ENCODE measurements around the gene HEXIM1.

- TF ChIP-seq CTCF (IDR thresholded peaks at IDR 0.05) (no peak), ZFX (IDR thresholded peaks at IDR 0.05; ENCODE audit: borderline replicate concordance) (no peak)
Measured at GRCh38 chr17:45108051-45108450, 40.2 kb upstream of the HEXIM1 start.

All from 22Rv1 (cell line).